ENCODE measurements around the gene OR2G2. TPM values are rescaled to one million over a fixed set of nuclear protein-coding genes. Genes with fewer than 3 reads are reported as not detected.

The OR2G2 gene
- total RNA-seq, 1 experiment from 2014 or later, result not detected

- H2AFZ ChIP-seq (ENCODE audit: low read length), result no peak overlapping the region
- H3K27me3 ChIP-seq (ENCODE audit: low read length), result peaks cover 43% of the 10 kb centered on the region
- H4K20me1 ChIP-seq (ENCODE audit: low read length), result no peaks in the 10 kb centered on the region
- H3K4me3 ChIP-seq (ENCODE audit: low read length), result no peak overlapping the region
- H3K4me1 ChIP-seq (ENCODE audit: insufficient read depth, low read length), result no peaks in the 10 kb centered on the region
- ATAC-seq (no peak), DNase-seq (no peak)
- H3K9me2 ChIP-seq (replicated peaks; ENCODE audit: low read length), result no peaks in the 10 kb centered on the region
- ChIA-PET CTCF (no interaction called here), POLR2A (ENCODE audit: unreplicated experiment) (no interaction called here)
- H3F3A ChIP-seq (ENCODE audit: low read length, unreplicated experiment), result no peaks in the 10 kb centered on the region
- BruUV-seq (replicated peaks), result no TSS peak
- no peak overlapping the region for H3K4me2 ChIP-seq (ENCODE audit: low read length)
- H3K9ac ChIP-seq (ENCODE audit: low read length), result no peak overlapping the region
- H3K27ac ChIP-seq (ENCODE audit: low read length), result no peak overlapping the region
- H3K9me3 ChIP-seq (ENCODE audit: low read length), result no peaks in the 10 kb centered on the region
- TF ChIP-seq EZH2phosphoT487 (IDR thresholded peaks at IDR 0.05; ENCODE audit: borderline replicate concordance, low read length), result no peak
- no peak for TF ChIP-seq EZH2 (IDR thresholded peaks at IDR 0.05; ENCODE audit: low read length, unreplicated experiment)
- no peak for TF ChIP-seq CTCF (conservative IDR thresholded peaks at IDR 0.05; ENCODE audit: low read depth, low read length)
- no peaks in the 10 kb centered on the region for H3K36me3 ChIP-seq (ENCODE audit: low read depth, low read length)
- H3K79me2 ChIP-seq (ENCODE audit: low read length), result no peaks in the 10 kb centered on the region
- intact Hi-C loops (cut with micrococcal nuclease), result no loop called here
Observed at GRCh38 chr1:247557926-247558674, 30.1 kb upstream of the OR2G2 start.

GRCh38 chr1:247561711-247562110, 26.4 kb upstream of the OR2G2 start:
- intact Hi-C loops (cut with micrococcal nuclease), result no loop called here
- H4K20me1 ChIP-seq (ENCODE audit: low read length), result no peaks in the 10 kb centered on the region
- no peaks in the 10 kb centered on the region for H3K9me2 ChIP-seq (replicated peaks; ENCODE audit: low read length)
- H3K27ac ChIP-seq (ENCODE audit: low read length), result no peak overlapping the region
- TF ChIP-seq EZH2 (IDR thresholded peaks at IDR 0.05; ENCODE audit: low read length, unreplicated experiment), result no peak
- H3K4me2 ChIP-seq (ENCODE audit: low read length), result no peak overlapping the region
- H3K36me3 ChIP-seq (ENCODE audit: low read depth, low read length), result no peaks in the 10 kb centered on the region
- no peaks in the 10 kb centered on the region for H3K4me1 ChIP-seq (ENCODE audit: insufficient read depth, low read length)
- CTCF ChIA-PET, result no interaction called here
- no peak overlapping the region for H3K4me3 ChIP-seq (ENCODE audit: low read length)
- no peak for ATAC-seq
- H3K79me2 ChIP-seq (ENCODE audit: low read length), result no peaks in the 10 kb centered on the region
- no peak for DNase-seq
- H3K9me3 ChIP-seq (ENCODE audit: low read length), result no peaks in the 10 kb centered on the region
- H3K27me3 ChIP-seq (ENCODE audit: low read length), result peaks cover 39% of the 10 kb centered on the region
- POLR2A ChIA-PET (ENCODE audit: unreplicated experiment), result interaction anchor here (0.7 kb wide), 1 partner anchor 19 kb away, joined by 8 read pairs; no protein-coding TSS in a partner anchor
- no peaks in the 10 kb centered on the region for H3F3A ChIP-seq (ENCODE audit: low read length, unreplicated experiment)
- no TSS peak for BruUV-seq (replicated peaks)
- no peak overlapping the region for H3K9ac ChIP-seq (ENCODE audit: low read length)
- no peak overlapping the region for H2AFZ ChIP-seq (ENCODE audit: low read length)

GRCh38 chr1:247562198-247562597, 26.0 kb upstream of the OR2G2 start:
- POLR2A ChIA-PET (ENCODE audit: unreplicated experiment), result no interaction called here
- Histone ChIP-seq H4K20me1 (ENCODE audit: low read length) (no peaks in the 10 kb centered on the region), H3K4me3 (ENCODE audit: low read length) (no peak overlapping the region), H3K27ac (ENCODE audit: low read length) (no peak overlapping the region), H2AFZ (ENCODE audit: low read length) (no peak overlapping the region), H3K9ac (ENCODE audit: low read length) (no peak overlapping the region), H3K27me3 (ENCODE audit: low read length) (peaks cover 34% of the 10 kb centered on the region), H3K79me2 (ENCODE audit: low read length) (no peaks in the 10 kb centered on the region), H3K4me1 (ENCODE audit: insufficient read depth, low read length) (no peaks in the 10 kb centered on the region), H3K36me3 (ENCODE audit: low read depth, low read length) (no peaks in the 10 kb centered on the region), H3K4me2 (ENCODE audit: low read length) (no peak overlapping the region), H3F3A (ENCODE audit: low read length, unreplicated experiment) (no peaks in the 10 kb centered on the region), H3K9me3 (ENCODE audit: low read length) (no peaks in the 10 kb centered on the region), H3K9me2 (replicated peaks; ENCODE audit: low read length) (no peaks in the 10 kb centered on the region)
- intact Hi-C loops (cut with micrococcal nuclease), result no loop called here
- DNase-seq (no peak), ATAC-seq (no peak)
- CTCF ChIA-PET, result no interaction called here
- no peak for TF ChIP-seq EZH2 (IDR thresholded peaks at IDR 0.05; ENCODE audit: low read length, unreplicated experiment)
- no peak for TF ChIP-seq EZH2phosphoT487 (IDR thresholded peaks at IDR 0.05; ENCODE audit: borderline replicate concordance, low read length)
- no peak for TF ChIP-seq CTCF (conservative IDR thresholded peaks at IDR 0.05; ENCODE audit: low read depth, low read length)
- BruUV-seq (replicated peaks), result no TSS peak

All from PC-3 (cell line).